GM12865 (cell line): ENCODE measurements around the gene PNMA8C.
"Not testable (repeated sequence)": the region's sequence is repeated elsewhere in the genome, so short reads cannot be mapped to it uniquely, and the experiment has no call there.

Source experiments
- DNase-seq: peaks from one replicate; pipeline ENCODE4 v3.0.0; 2010; ENCODE audit warnings: low read depth
- H3K4me3 ChIP-seq: 2 replicates; pipeline ENCODE4 v1.5.1; 2011; ENCODE audit warnings: mild to moderate bottlenecking, low read depth, low read length, control low read depth
- TF ChIP-seq, protein P1 (sequence below): IDR thresholded peaks from 2 replicates; pipeline ENCODE4 v1.5.1; 2011; ENCODE audit warnings: low read length, control low read depth, low read depth, inconsistent platforms; ENCODE audit not compliant: insufficient read depth; ENCODE audit errors: missing control alignments

PNMA8C gene

DNA sequence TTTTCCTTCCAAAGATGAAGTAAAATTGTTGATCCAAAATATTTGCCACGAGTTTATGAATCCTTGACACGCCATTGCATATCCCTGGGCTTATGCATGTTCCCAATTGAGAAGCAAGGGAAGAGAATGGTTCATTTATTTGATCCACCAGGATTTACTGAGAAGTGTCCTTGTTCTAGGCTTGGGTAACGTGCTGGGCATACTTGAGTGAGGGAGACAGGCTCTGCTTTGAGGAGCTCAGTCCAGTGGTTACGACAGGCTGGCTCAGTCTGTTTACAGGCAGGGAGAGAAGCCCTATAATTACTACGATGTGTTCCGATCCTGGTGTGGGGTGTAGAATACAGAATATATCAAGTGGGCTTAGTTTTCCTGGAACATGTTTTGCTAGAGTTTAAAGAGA, 6.3 kb upstream of the PNMA8C start:
- DNase-seq = no peak
- TF ChIP-seq, protein P1, sequence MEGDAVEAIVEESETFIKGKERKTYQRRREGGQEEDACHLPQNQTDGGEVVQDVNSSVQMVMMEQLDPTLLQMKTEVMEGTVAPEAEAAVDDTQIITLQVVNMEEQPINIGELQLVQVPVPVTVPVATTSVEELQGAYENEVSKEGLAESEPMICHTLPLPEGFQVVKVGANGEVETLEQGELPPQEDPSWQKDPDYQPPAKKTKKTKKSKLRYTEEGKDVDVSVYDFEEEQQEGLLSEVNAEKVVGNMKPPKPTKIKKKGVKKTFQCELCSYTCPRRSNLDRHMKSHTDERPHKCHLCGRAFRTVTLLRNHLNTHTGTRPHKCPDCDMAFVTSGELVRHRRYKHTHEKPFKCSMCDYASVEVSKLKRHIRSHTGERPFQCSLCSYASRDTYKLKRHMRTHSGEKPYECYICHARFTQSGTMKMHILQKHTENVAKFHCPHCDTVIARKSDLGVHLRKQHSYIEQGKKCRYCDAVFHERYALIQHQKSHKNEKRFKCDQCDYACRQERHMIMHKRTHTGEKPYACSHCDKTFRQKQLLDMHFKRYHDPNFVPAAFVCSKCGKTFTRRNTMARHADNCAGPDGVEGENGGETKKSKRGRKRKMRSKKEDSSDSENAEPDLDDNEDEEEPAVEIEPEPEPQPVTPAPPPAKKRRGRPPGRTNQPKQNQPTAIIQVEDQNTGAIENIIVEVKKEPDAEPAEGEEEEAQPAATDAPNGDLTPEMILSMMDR = no peak
- H3K4me3 ChIP-seq = no peak overlapping the region

DNA sequence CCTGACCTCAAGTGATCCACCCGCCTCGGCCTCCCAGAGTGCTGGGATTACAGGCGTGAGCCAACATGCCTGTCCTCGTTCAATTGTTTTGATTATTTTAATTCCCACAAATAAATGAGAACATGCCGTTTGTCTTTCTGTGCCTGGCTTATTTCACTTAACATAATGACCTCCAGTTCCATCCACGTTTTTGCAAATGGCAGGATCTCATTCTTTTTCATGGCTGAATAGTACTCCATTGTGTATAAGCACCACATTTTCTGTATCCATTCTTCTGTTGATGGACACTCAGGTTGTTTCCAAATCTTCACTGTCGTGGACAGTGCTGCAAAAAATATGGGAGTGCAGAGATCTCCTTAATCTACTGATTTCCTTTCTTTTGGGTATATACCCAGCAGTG, 4.7 kb upstream of the PNMA8C start:
- not testable (repeated sequence) for H3K4me3 ChIP-seq, DNase-seq

DNA sequence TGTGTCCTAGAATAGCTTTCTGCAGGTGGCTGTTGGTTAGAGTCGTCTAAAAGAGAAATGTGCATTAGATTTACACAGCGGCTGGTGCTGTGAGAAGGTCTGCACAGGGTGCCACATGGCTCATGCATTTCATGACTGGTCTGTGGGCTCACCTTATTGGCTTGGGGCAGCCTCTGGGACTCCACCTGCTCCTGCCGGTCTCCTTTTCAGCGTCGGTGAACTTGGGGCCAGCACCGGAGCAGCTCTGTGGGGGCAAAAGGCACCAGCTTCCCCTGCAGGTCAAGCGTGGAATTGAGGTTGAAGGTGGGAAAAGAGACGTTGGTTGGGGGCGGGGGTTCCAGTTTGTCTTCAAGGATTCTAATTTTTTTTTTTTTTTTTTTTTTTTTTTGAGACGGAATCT, 3.1 kb upstream of the PNMA8C start:
- DNase-seq = peak; percentile 7
- H3K4me3 ChIP-seq = no peak overlapping the region
- TF ChIP-seq, protein P1 = peak; percentile 11

DNA sequence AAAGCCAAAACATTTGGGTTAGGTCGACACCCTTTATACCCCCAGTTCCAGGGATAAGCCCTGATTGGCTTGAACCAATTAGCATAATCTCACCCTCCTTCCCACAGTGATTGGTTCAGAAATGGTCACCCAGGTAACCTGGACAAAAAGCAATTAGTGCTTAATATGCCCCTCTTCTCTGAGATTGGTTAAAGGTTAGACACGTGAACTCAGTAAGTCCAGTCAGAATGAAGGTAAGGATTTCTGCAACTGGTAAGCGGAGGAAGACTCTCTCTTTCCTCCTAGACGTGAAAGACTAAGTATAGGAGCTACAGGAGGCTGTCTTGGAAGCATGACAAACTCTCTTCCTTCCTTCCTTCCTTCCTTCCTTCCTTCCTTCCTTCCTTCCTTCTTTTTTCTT, 1.3 kb upstream of the PNMA8C start:
- TF ChIP-seq, protein P1 = no peak
- no peak for DNase-seq
- no peak overlapping the region for H3K4me3 ChIP-seq

GRCh38 chr19:46427518-46428045, 1.2 kb downstream of the PNMA8C start:
- H3K4me3 ChIP-seq = no peak overlapping the region
- no peak for DNase-seq
- TF ChIP-seq, protein P1 = no peak

GRCh38 chr19:46426506-46427162, 2.1 kb downstream of the PNMA8C start:
- TF ChIP-seq, protein P1 = no peak
- H3K4me3 ChIP-seq = peak overlapping the region; percentile 43
- DNase-seq = peak; percentile 63

GRCh38 chr19:46426035-46426505, 2.7 kb downstream of the PNMA8C start:
- TF ChIP-seq, protein P1 = no peak
- H3K4me3 ChIP-seq = peak overlapping the region; percentile 43
- no peak for DNase-seq
